GM19238 (cell line): Measurements from ENCODE around the gene SLC39A9.
"Not testable (repeated sequence)": the region's sequence is repeated elsewhere in the genome, so short reads cannot be mapped to it uniquely, and the experiment has no call there.

Source experiments
- DNase-seq: peaks from one replicate; pipeline ENCODE4 v3.0.0; 2011; ENCODE audit warnings: low spot score; ENCODE audit not compliant: insufficient read length

The SLC39A9 gene

GRCh38 chr14:69368381-69368780 is 30.1 kb upstream of the SLC39A9 start:
- DNase-seq: no peak

- no peak for DNase-seq
Measured at GRCh38 chr14:69370061-69370460, 28.4 kb upstream of the SLC39A9 start.

GRCh38 chr14:69372146-69372545 is 26.3 kb upstream of the SLC39A9 start:
- no peak for DNase-seq

- DNase-seq: no peak
Measured at GRCh38 chr14:69373104-69373503, 25.4 kb upstream of the SLC39A9 start.

GRCh38 chr14:69374235-69374634 is 24.3 kb upstream of the SLC39A9 start:
- no peak for DNase-seq

GRCh38 chr14:69375182-69375581 is 23.3 kb upstream of the SLC39A9 start:
- no peak for DNase-seq

- no peak for DNase-seq
Measured at GRCh38 chr14:69375722-69376121, 22.8 kb upstream of the SLC39A9 start.

GRCh38 chr14:69376439-69376838 is 22.1 kb upstream of the SLC39A9 start:
- DNase-seq: no peak

GRCh38 chr14:69378274-69378673 is 20.2 kb upstream of the SLC39A9 start:
- no peak for DNase-seq

GRCh38 chr14:69387311-69387710 is 11.2 kb upstream of the SLC39A9 start:
- DNase-seq: no peak

GRCh38 chr14:69391400-69391799 is 7.1 kb upstream of the SLC39A9 start:
- DNase-seq: not testable (repeated sequence)

- DNase-seq: no peak
Measured at GRCh38 chr14:69392481-69392880, 6.0 kb upstream of the SLC39A9 start.

GRCh38 chr14:69395929-69396328 is 2.6 kb upstream of the SLC39A9 start:
- DNase-seq: no peak

- DNase-seq: no peak
Measured at GRCh38 chr14:69398818-69399210, 322 bp downstream of the SLC39A9 start.

- DNase-seq: no peak
Measured at GRCh38 chr14:69399750-69400149, 1.3 kb downstream of the SLC39A9 start.

GRCh38 chr14:69400154-69400553 is 1.7 kb downstream of the SLC39A9 start:
- no peak for DNase-seq

- no peak for DNase-seq
Measured at GRCh38 chr14:69401841-69402240, 3.3 kb downstream of the SLC39A9 start.

GRCh38 chr14:69404478-69404877 is 6.0 kb downstream of the SLC39A9 start:
- DNase-seq: no peak

- DNase-seq: no peak
Measured at GRCh38 chr14:69404883-69405282, 6.4 kb downstream of the SLC39A9 start.

GRCh38 chr14:69405762-69406161 is 7.3 kb downstream of the SLC39A9 start:
- DNase-seq: no peak

- no peak for DNase-seq
Measured at GRCh38 chr14:69408331-69408960, 10.0 kb downstream of the SLC39A9 start.

GRCh38 chr14:69413483-69413882 is 15.0 kb downstream of the SLC39A9 start:
- DNase-seq: no peak

- DNase-seq: not testable (repeated sequence)
Measured at GRCh38 chr14:69416087-69416486, 17.6 kb downstream of the SLC39A9 start.

- no peak for DNase-seq
Measured at GRCh38 chr14:69423279-69423678, 24.8 kb downstream of the SLC39A9 start.
